ENCODE measurements around the gene PLAC8.

GRCh38 chr4:83075311-83076095 is 39.0 kb downstream of the PLAC8 start:
- no peak for TF ChIP-seq CTCF (IDR thresholded peaks at IDR 0.05)
- no peak for TF ChIP-seq POLR2A (IDR thresholded peaks at IDR 0.05)
